Psoas muscle (tissue), 8 donors: ENCODE measurements around the gene FAM163B. TPM values are rescaled to one million over a fixed set of nuclear protein-coding genes. Genes with fewer than 3 reads are reported as not detected.

Experiments used
- ATAC-seq, 4 donors: fragments of 200-7000 bp; cut with Tn5 transposase; one replicate each; pipeline ENCODE4 v1.9.1; 2020; ENCODE audit warnings: moderate library complexity in 3 of 4, mild to moderate bottlenecking in 2 of 4
- DNase-seq, 2 donors: peaks; one replicate each; pipeline ENCODE4 v3.0.0-alpha.2; 2020
- H3K27ac ChIP-seq: fragments of 200-600 bp; one replicate; pipeline ENCODE4 v1.8.0; 2022
- H3K27me3 ChIP-seq, 3 donors: fragments of 200-600 bp in 1 of 3; one replicate each; pipeline versions ENCODE4 v1.6.1 to v1.8.0; 2013 to 2022; ENCODE audit warnings: low read length in 2 of 3, mild to moderate bottlenecking in 2 of 3, moderate library complexity in 1 of 3; ENCODE audit not compliant: insufficient read depth in 3 of 3
- H3K36me3 ChIP-seq, 2 donors: fragments of 200-600 bp in 1 of 2; one replicate each; pipeline versions ENCODE4 v1.6.1 to v1.8.0; 2013 to 2022; ENCODE audit warnings: low read depth in 1 of 2, mild to moderate bottlenecking in 1 of 2, moderate library complexity in 1 of 2; ENCODE audit not compliant: insufficient read depth in 1 of 2
- H3K4me1 ChIP-seq: fragments of 200-600 bp; one replicate; pipeline ENCODE4 v1.8.0; 2022
- H3K4me3 ChIP-seq: fragments of 200-600 bp; one replicate; pipeline ENCODE4 v1.8.0; 2022; ENCODE audit warnings: mild to moderate bottlenecking
- H3K9me3 ChIP-seq: fragments of 200-600 bp; one replicate; pipeline ENCODE4 v1.8.0; 2022
- WGBS, 3 donors: extraction: QIAGEN DNeasy Blood & Tissue Kit; methylation state at CpG; one replicate each; pipeline versions ENCODE4 v1.1.6 to v1.1.7; 2013; 5-methylcytosine and 5-hydroxymethylcytosine counted together
- intact Hi-C, 2 donors: fragments of 100-400 bp; cut with DNase I; formaldehyde crosslinking; loops; one replicate each; pipeline versions ENCODE4 v1.11.0 to v1.14.2; 2022
- polyA plus RNA-seq, 3 donors: library from polyadenylated mRNA; stranded (reverse); fragments of 200-250 nt; gene quantifications; one replicate each; pipeline ENCODE4 v1.2.3, GENCODE V29; 2013
- total RNA-seq, 4 donors: library from RNA; stranded (reverse); fragmentation: NEBNext Ultra II Directional in 2 of 4; extraction: Animal tissue kit (Norgen Biotek cat#: 25700) in 2 of 4; gene quantifications; one replicate each; pipeline versions ENCODE4 v1.2.1 to v1.2.4, GENCODE V29; 2021 to 2023
- TF ChIP-seq, protein P1 (sequence below): fragments of 200-600 bp; IDR thresholded peaks from one replicate; pipeline ENCODE4 v1.8.0; 2022; ENCODE audit warnings: antibody characterized with exemption
- donor health status: healthy with polysubstance abuse.
- donor health status: DM: no; HTN: no; CAD: no; lungs with moderate emphysema.
- donor health status: Bipolar disorder and iron deficiency.
- donor health status: healthy.
- donor health status: DM: yes; HTN: yes; CAD: no.
- donor health status: DM: no; HTN: no; CAD: no.
- donor health status: DM: no; HTN: no; CAD: no.
- donor health status: DM: yes; HTN: yes; CAD: no.

The FAM163B gene
- total and polyA plus RNA-seq, 7 donors = not detected

- DNase-seq = no peak
- ATAC-seq = no peak
- TF ChIP-seq, protein P1, sequence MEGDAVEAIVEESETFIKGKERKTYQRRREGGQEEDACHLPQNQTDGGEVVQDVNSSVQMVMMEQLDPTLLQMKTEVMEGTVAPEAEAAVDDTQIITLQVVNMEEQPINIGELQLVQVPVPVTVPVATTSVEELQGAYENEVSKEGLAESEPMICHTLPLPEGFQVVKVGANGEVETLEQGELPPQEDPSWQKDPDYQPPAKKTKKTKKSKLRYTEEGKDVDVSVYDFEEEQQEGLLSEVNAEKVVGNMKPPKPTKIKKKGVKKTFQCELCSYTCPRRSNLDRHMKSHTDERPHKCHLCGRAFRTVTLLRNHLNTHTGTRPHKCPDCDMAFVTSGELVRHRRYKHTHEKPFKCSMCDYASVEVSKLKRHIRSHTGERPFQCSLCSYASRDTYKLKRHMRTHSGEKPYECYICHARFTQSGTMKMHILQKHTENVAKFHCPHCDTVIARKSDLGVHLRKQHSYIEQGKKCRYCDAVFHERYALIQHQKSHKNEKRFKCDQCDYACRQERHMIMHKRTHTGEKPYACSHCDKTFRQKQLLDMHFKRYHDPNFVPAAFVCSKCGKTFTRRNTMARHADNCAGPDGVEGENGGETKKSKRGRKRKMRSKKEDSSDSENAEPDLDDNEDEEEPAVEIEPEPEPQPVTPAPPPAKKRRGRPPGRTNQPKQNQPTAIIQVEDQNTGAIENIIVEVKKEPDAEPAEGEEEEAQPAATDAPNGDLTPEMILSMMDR = no peak
- Histone ChIP-seq H3K9me3 (no peaks in the 10 kb centered on the region), H3K4me3 (no peak overlapping the region), H3K36me3 (no peaks in the 10 kb centered on the region), H3K4me1 (peaks cover 6% of the 10 kb centered on the region), H3K27me3 (peaks cover 0 to 52% (median 0%) of the 10 kb centered on the region in 3 donors), H3K27ac (no peak overlapping the region)
- WGBS, 3 donors = 94 to 95% (median 94%) methylated on average over 14 of the region's 14 CpGs
- intact Hi-C loops = loop anchor here in 1 of 2 donors (10.0 kb wide), 1 partner anchor 187 kb away; no protein-coding TSS in a partner anchor
Measured at GRCh38 chr9:133538176-133538575, 71.0 kb downstream of the FAM163B start.

- intact Hi-C loops = loop anchor here in 1 of 2 donors (10.0 kb wide), 1 partner anchor 188 kb away; no protein-coding TSS in a partner anchor
- H3K4me1 ChIP-seq = peaks cover 6% of the 10 kb centered on the region
- H3K4me3 ChIP-seq = no peak overlapping the region
- no peak overlapping the region for H3K27ac ChIP-seq
- no peaks in the 10 kb centered on the region for H3K36me3 ChIP-seq
- TF ChIP-seq, protein P1 = no peak
- ATAC-seq = no peak
- H3K9me3 ChIP-seq = no peaks in the 10 kb centered on the region
- 95 to 97% (median 96%) methylated on average over 15 to 16 of the region's 16 CpGs for WGBS, 3 donors
- no peak for DNase-seq
- H3K27me3 ChIP-seq = peaks cover 0 to 56% (median 0%) of the 10 kb centered on the region in 3 donors
Measured at GRCh38 chr9:133537257-133537656, 71.9 kb downstream of the FAM163B start.

- H3K36me3 ChIP-seq = no peaks in the 10 kb centered on the region
- H3K4me1 ChIP-seq = peaks cover 6% of the 10 kb centered on the region
- H3K4me3 ChIP-seq = no peak overlapping the region
- no peak overlapping the region for H3K27ac ChIP-seq
- no peaks in the 10 kb centered on the region for H3K9me3 ChIP-seq
- intact Hi-C loops = loop anchor here in 1 of 2 donors (10.0 kb wide), 1 partner anchor 188 kb away; no protein-coding TSS in a partner anchor
- 62 to 73% (median 65%) methylated on average over 9 of the region's 9 CpGs for WGBS, 3 donors
- H3K27me3 ChIP-seq = peaks cover 0 to 55% (median 0%) of the 10 kb centered on the region in 3 donors
- ATAC-seq = no peak
- DNase-seq = no peak
- TF ChIP-seq, protein P1 = no peak
Measured at GRCh38 chr9:133536536-133536935, 72.7 kb downstream of the FAM163B start.

- WGBS, 3 donors = 75 to 90% (median 79%) methylated on average over 11 of the region's 11 CpGs
- intact Hi-C loops = loop anchor here in 1 of 2 donors (10.0 kb wide), 1 partner anchor 189 kb away; no protein-coding TSS in a partner anchor
Measured at GRCh38 chr9:133536080-133536479, 73.1 kb downstream of the FAM163B start.

More at GRCh38 chr9:133536080-133536479, 73.1 kb downstream of the FAM163B start:
- DNase-seq = no peak
- Histone ChIP-seq H3K4me1 (peaks cover 6% of the 10 kb centered on the region), H3K27ac (no peak overlapping the region), H3K9me3 (no peaks in the 10 kb centered on the region), H3K27me3 (peaks cover 0 to 56% (median 0%) of the 10 kb centered on the region in 3 donors), H3K36me3 (no peaks in the 10 kb centered on the region), H3K4me3 (no peak overlapping the region)
- no peak for ATAC-seq
- TF ChIP-seq, protein P1 = no peak
